Measurements from ENCODE around the gene ANKRD18B.
"Not testable (repeated sequence)": the region's sequence is repeated elsewhere in the genome, so short reads cannot be mapped to it uniquely, and the experiment has no call there.

The ANKRD18B gene

DNA sequence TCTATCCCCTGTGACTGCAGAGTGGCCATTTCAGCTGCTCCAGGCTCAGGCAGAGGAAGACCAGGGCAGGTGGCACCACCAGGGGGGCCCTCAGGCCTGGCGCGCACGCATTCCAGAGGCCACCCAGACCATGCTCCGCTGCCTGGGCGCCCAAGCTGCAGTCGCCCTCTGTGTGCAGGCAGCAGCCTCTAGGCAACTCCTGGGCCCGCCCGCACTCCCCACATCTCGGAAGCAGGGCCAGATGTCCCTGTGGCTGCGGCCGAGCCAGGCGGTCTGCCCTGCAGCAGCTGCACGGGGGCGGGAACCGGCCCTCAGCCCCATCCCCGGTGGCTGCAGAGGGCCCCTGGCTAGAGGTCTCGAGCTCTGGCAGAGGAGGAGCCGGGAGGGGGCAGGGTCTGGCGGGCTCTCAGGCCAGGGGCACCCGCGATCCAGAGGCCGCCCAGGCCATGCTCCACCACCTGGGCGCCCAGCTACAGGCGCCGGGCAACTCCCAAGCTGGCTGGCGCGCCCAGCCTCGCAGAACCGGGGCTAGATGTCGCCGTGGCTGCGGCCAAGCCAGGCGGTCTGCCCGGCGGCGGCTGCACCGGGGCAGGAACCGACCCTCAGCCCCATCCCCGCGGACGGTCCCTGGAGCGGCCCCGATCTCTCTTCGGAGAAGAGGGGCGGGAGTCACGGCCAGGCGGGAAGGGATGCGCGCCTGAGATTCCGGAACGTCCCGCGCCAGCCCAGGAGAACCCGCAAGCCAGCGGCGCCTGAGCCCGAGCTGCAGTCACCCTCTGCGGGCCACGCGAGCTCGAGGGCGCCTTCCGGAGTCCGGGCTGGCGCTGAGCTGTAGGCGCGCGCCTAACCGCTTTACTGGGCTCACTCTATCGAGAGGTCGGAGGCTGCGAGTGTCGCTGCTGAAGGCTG lies at the start of gene ANKRD18B:
Gene ANKRD18B (plus strand): TSS at position 855 of the 909 bp plus-strand sequence. CDS start 239 bp downstream, outside the sequence.
- DNase-seq = peak; percentile 10

DNA sequence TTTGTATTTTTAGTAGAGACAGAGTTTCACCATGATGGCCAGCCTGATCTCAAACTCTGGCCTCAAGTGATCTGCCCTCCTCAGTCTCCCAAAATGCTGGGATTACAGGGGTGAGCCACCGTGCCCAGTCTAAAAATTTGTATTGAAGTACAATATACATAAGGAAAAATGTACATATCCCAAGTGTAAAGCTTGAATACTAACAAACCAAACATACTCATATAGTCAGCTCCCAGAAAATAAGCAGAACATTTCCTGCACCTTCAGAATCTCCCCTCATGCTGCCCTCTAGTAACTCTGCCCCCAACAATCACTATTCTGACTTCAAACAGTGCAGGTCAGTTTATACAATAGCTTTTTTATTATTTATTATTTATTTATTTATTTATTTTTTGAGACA lies 48.7 kb upstream of the ANKRD18B start:
- no peak for DNase-seq

GRCh38 chr9:33476503-33476902 lies 47.5 kb upstream of the ANKRD18B start:
- DNase-seq = no peak

DNA sequence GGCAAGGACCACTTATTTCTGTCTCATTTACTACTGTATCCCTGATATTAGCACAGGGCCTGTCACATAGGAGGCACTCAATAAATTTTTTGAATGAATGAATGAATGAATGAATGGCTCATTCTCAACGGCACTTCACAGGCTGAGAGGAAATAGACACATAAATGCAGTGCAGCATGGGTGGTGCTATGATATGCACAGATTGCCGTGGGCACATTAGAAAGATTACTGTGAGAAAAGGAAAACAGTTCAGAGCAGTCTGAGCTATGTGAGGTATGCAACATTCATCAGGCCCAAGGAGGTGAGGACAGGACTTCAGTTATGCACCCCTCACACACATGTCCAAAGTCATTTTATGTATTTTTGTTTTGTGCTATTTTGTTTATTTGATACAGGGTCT lies 43.9 kb upstream of the ANKRD18B start:
- DNase-seq = no peak

GRCh38 chr9:33480976-33481375 lies 43.1 kb upstream of the ANKRD18B start:
- no peak for DNase-seq

DNA sequence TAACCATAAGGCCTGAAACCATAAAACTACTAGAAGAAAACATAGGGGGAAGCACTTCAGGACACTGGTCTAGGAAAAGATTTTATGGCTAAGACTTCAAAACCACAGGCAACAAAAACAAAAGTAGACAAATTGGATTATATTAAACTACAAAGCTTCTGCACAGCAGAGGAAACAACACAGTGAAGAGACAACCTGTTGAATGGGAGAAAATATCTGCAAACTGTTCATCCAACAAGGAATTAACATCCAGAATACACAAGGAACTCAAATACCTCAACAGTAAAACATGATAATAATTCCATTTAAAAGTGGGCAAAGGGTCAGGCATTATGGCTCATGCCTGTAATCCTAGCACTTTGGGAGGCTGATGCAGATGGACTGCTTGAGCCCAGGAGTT lies 38.7 kb upstream of the ANKRD18B start:
- not testable (repeated sequence) for DNase-seq

DNA sequence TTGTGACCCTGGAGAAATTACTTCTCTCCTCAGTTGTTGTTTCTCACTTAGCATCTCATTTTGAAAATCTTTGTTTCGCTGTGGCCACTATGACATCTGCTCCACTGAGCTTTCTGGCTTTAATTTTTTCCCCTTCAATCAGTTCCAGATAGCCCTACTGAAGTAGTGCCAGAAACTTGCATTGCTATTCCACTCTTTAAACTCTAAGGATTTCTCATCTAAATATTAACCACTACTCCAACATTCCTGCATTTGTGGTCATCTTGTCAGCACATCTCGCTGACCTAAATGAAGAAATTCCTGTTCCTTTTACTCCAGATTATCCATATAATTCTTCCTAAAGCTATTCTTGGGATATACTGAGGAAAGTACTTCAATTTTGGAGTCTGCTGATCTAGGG lies 35.0 kb upstream of the ANKRD18B start:
- no peak for DNase-seq

GRCh38 chr9:33493819-33494218 lies 30.2 kb upstream of the ANKRD18B start:
- DNase-seq = not testable (repeated sequence)

DNA sequence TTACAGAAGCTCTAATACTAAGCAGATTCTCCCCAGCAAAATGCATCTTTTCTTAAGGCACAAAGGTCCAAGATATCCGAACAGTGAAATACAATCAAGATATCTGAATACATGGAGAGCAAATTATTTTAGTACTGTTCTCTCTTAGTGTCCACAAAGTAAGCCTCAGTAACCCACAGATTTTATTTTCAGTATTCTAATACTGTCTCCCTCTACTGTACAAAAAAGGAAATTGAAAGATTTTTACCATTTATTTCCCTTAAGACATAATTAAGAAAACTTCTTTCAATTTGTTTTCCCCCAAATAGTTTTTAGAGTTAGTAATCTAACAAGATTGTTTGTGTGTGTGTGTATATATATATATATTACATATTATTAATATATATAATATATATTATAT lies 25.7 kb upstream of the ANKRD18B start:
- no peak for DNase-seq

- no peak for DNase-seq
Measured at GRCh38 chr9:33506626-33507370, 17.3 kb upstream of the ANKRD18B start.

- DNase-seq = peak; percentile 50
Measured at GRCh38 chr9:33510262-33511183, 13.5 kb upstream of the ANKRD18B start.

- DNase-seq = not testable (repeated sequence)
Measured at GRCh38 chr9:33511184-33511517, 12.9 kb upstream of the ANKRD18B start.

DNA sequence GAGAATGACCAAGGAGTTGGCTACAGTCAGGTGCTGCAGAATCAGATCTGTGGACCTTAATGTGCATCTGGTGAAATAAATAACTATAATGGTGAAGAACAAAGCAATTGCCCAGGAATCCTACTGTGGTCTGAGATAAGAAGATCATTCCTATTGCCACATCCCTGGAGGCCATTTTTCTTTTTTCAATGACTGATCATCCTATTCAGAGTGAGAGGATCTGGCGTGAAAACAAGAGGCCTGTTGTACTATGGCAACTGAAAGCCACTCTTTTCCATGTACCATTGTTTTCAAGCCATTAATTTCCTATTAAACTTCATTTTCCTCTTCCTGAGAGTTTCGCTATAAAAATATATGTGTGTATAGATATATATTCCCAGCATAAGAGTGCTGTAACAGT lies 11.5 kb upstream of the ANKRD18B start:
- DNase-seq = not testable (repeated sequence)

DNA sequence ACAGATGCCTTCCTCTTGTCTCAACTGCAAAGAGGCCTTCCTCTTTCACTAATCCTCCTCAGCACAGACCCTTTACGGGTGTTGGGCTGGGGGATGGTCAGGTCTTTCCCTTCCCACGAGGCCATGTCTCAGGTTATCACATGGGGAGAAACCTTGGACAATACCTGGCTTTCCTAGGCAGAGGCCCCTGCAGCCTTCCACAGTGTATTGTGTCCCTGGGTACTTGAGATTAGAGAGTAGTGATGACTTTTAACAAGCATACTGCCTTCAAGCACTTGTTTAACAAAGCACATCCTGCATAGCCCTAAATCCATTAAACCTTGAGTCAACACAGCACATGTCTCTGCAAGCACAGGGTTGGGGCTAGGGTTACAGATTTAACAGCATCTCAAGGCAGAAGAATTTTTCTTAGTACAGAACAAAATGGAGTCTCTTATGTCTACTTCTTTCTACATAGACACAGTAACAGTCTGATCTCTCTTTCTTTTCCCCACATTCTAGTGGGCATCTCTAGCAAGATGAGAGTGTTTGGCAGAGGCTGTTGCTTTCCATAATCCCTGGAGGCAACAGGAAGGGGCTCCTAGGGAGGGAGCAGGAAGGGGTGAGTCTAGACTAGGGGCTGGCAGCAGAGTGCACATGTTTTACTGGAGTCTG lies 8.6 kb upstream of the ANKRD18B start:
- DNase-seq = not testable (repeated sequence)

- not testable (repeated sequence) for DNase-seq
Measured at GRCh38 chr9:33516397-33516796, 7.7 kb upstream of the ANKRD18B start.

- DNase-seq = peak; percentile 37
Measured at GRCh38 chr9:33517373-33517772, 6.7 kb upstream of the ANKRD18B start.

DNA sequence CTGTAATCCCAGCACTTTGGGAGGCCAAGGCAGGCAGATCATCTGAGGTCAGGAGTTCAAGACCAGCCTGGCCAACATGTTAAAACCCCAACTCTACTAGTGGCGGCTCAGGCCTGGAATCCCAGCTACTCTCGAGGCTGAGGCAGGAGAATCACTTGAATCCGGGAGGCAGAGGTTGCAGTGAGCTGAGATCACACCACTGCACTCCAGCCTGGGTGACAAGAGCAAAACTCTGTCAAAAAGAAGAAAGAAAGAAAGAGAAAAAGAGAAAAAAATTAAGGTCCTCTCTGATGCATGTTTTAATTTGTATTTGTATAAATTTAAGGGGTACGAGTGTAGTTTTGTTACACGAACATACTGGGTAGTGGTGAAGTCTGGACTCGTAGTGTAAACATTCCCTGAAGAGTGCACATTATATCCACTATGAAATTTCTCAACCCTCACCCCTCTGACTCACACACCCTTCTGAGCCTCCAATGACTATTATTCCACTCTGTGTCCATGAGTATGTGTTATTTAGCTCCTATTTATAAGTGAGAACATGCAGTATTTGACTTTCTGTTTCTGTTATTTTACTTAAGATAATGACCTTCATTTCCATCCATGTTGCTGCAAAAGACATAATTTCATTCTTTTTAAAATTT lies 6.0 kb upstream of the ANKRD18B start:
- DNase-seq = not testable (repeated sequence)

GRCh38 chr9:33521861-33522260 lies 2.2 kb upstream of the ANKRD18B start:
- DNase-seq = not testable (repeated sequence)

DNA sequence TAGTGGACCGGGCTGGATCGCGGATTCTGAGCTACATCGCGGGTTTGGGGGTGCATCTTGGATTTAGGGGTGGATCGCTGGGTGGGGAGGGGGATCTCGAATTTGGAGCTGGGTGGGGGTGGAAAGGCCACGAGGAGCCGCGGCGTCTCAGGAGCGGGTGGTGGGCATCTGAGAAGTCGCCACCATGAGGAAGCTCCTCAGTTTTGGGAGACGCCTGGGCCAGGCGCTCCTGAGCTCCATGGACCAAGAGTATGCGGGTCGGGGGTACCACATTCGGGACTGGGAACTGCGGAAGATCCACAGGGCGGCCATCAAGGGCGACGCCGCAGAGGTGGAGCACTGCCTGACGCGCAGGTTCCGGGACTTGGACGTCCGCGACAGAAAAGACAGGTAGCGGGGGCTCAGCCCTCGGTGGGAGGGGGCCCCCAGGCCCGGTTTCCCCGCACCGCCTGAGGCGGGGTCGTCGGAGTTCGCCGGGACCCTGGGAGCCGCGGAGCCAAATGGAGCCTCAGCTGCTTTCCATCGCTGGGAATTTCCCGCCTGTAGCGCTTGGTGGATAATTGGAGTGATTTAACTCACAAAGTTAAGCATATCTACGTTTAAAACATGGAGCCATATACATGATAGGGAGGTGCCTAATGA lies 376 bp downstream of the ANKRD18B start:
- DNase-seq = no peak

DNA sequence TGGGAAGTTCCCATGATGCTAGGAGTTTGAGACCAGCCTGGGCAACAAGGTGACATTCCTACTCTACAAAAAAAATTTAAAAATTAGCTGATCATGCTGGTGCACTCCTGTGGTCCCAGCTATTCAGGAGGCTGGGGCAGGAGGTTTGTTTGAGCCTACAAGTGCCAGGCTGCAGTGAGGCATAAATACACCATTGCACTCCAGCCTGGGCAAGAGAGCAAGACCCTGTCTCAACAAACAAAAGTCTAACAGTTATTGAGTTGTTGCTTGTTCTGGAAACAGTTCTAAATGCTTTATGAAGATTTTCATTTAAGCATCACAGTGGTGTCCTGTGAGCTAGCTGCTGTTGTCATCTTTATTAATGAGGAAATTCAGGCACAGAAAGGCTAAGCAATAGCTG lies 4.0 kb downstream of the ANKRD18B start:
- not testable (repeated sequence) for DNase-seq

DNA sequence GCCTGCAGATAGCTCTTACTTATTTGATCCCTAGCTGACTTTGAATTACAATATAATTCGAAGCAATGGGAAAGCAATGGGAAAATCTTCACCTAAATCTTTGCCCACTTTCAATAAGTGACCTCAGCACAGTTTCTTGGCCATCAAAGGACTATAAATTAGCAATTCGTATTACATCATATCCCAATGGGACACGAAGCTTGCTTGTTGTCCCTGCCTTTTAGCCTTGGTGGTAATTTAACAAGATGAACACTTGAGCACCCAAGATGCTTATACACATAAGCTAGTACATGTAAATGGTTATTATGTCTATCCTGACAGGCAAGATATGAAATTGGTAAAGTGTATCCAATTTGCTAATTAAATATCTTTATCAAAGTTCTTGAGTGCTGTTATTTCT lies 9.9 kb downstream of the ANKRD18B start:
- DNase-seq = not testable (repeated sequence)

Data from NCI-H2227 treated with DMSO at 0.1 percent for 48 hours (cell line).